ENCODE measurements around the gene ADARB2.
"Not testable (repeated sequence)": the region's sequence is repeated elsewhere in the genome, so short reads cannot be mapped to it uniquely, and the experiment has no call there.

The ADARB2 gene

GRCh38 chr10:1401071-1401965 lies 336.0 kb downstream of the ADARB2 start:
- no peak for DNase-seq

- no peak for DNase-seq
These were observed 336.9 kb downstream of the ADARB2 start for GRCh38 chr10:1400101-1401070.

GRCh38 chr10:1399431-1400100 lies 337.8 kb downstream of the ADARB2 start:
- no peak for DNase-seq

- DNase-seq = no peak
These were observed 338.5 kb downstream of the ADARB2 start for GRCh38 chr10:1398626-1399410.

- not testable (repeated sequence) for DNase-seq
These were observed 339.2 kb downstream of the ADARB2 start for GRCh38 chr10:1398116-1398515.

GRCh38 chr10:1396297-1396635 lies 341.1 kb downstream of the ADARB2 start:
- no peak for DNase-seq

GRCh38 chr10:1395481-1396296 lies 341.6 kb downstream of the ADARB2 start:
- DNase-seq = no peak

GRCh38 chr10:1395025-1395480 lies 342.3 kb downstream of the ADARB2 start:
- no peak for DNase-seq

GRCh38 chr10:1394155-1394912 lies 343.0 kb downstream of the ADARB2 start:
- DNase-seq = no peak

GRCh38 chr10:1393481-1393880 lies 343.8 kb downstream of the ADARB2 start:
- DNase-seq = no peak

- no peak for DNase-seq
These were observed 345.2 kb downstream of the ADARB2 start for GRCh38 chr10:1392127-1392526.

GRCh38 chr10:1390200-1390599 lies 347.1 kb downstream of the ADARB2 start:
- DNase-seq = no peak

- DNase-seq = no peak
These were observed 353.3 kb downstream of the ADARB2 start for GRCh38 chr10:1384026-1384425.

GRCh38 chr10:1382711-1383110 lies 354.6 kb downstream of the ADARB2 start:
- no peak for DNase-seq

GRCh38 chr10:1381339-1381738 lies 356.0 kb downstream of the ADARB2 start:
- no peak for DNase-seq

- DNase-seq = no peak
These were observed 357.1 kb downstream of the ADARB2 start for GRCh38 chr10:1380088-1380671.

- no peak for DNase-seq
These were observed 357.7 kb downstream of the ADARB2 start for GRCh38 chr10:1379601-1380000.

GRCh38 chr10:1378473-1378872 lies 358.9 kb downstream of the ADARB2 start:
- no peak for DNase-seq

- no peak for DNase-seq
These were observed 359.5 kb downstream of the ADARB2 start for GRCh38 chr10:1377740-1378397.

GRCh38 chr10:1377231-1377630 lies 360.1 kb downstream of the ADARB2 start:
- no peak for DNase-seq

All from NCI-H69 (cell line).